GM23338 (cell line): ENCODE results near the gene SV2A. TPM values are rescaled to one million over a fixed set of nuclear protein-coding genes. Genes with fewer than 3 reads are reported as not detected.

Experiments
- ATAC-seq: fragments of 200-7000 bp; cut with Tn5 transposase; 3 replicates; pipeline ENCODE4 v1.9.1; 2020
- DNase-seq: peaks from one replicate; pipeline ENCODE4 v3.0.0-alpha.2; 2015; ENCODE audit warnings: low spot score
- H2AFZ ChIP-seq: fragments of 200-600 bp; sonication (generic); 2 replicates; pipeline ENCODE4 v1.8.0; 2016; ENCODE audit warnings: antibody characterized with exemption, mild to moderate bottlenecking, moderate library complexity
- H3F3A ChIP-seq: fragments of 200-600 bp; sonication (generic); replicated peaks from 2 replicates; pipeline ENCODE4 v1.8.0; 2017; ENCODE audit warnings: antibody characterized with exemption, mixed run types, low read depth
- H3K27ac ChIP-seq: fragments of 200-600 bp; sonication (generic); 2 replicates; pipeline ENCODE4 v1.6.1; 2016; ENCODE audit warnings: low read depth
- H3K27me3 ChIP-seq: fragments of 200-600 bp; sonication (generic); 2 replicates; pipeline ENCODE4 v1.8.0; 2016; ENCODE audit warnings: mild to moderate bottlenecking, mixed run types, moderate library complexity; ENCODE audit not compliant: insufficient read depth
- H3K36me3 ChIP-seq: fragments of 200-600 bp; sonication (generic); 2 replicates; pipeline ENCODE4 v1.8.0; 2016; ENCODE audit warnings: mild to moderate bottlenecking; ENCODE audit not compliant: insufficient read depth
- H3K4me1 ChIP-seq: fragments of 200-600 bp; sonication (generic); 2 replicates; pipeline ENCODE4 v1.8.0; 2016; ENCODE audit warnings: mild to moderate bottlenecking, moderate library complexity; ENCODE audit not compliant: insufficient read depth
- H3K4me2 ChIP-seq: fragments of 200-600 bp; sonication (generic); 2 replicates; pipeline ENCODE4 v1.7.1; 2017; ENCODE audit warnings: mixed run types
- H3K4me3 ChIP-seq: fragments of 200-600 bp; sonication (generic); 2 replicates; pipeline ENCODE4 v1.6.1; 2016; ENCODE audit warnings: mixed run types
- H3K79me2 ChIP-seq: fragments of 200-600 bp; sonication (generic); replicated peaks from 2 replicates; pipeline ENCODE4 v1.8.0; 2017; ENCODE audit warnings: mild to moderate bottlenecking; ENCODE audit not compliant: insufficient read depth
- H3K9me2 ChIP-seq: fragments of 200-600 bp; sonication (generic); 2 replicates; pipeline ENCODE4 v1.8.0; 2017; ENCODE audit not compliant: insufficient read depth
- H4K20me1 ChIP-seq: fragments of 200-600 bp; sonication (generic); replicated peaks from 2 replicates; pipeline ENCODE4 v1.8.0; 2017; ENCODE audit warnings: mild to moderate bottlenecking; ENCODE audit not compliant: insufficient read depth
- H3K27ac Mint-ChIP-seq: 2 replicates; pipeline ENCODE4 v1.8.0; 2020; ENCODE audit warnings: inconsistent platforms, mild to moderate bottlenecking, moderate library complexity, mixed read lengths
- H3K27me3 Mint-ChIP-seq: 3 replicates; pipeline ENCODE4 v1.8.0; 2022; ENCODE audit warnings: low read depth, mild to moderate bottlenecking, moderate library complexity, mixed read lengths, inconsistent platforms; ENCODE audit not compliant: insufficient read depth, poor library complexity
- H3K36me3 Mint-ChIP-seq: 3 replicates; pipeline ENCODE4 v1.8.0; 2021; ENCODE audit warnings: low read depth, mild to moderate bottlenecking, inconsistent platforms, moderate library complexity, mixed read lengths
- H3K4me1 Mint-ChIP-seq: 3 replicates; pipeline ENCODE4 v1.8.0; 2020; ENCODE audit warnings: mild to moderate bottlenecking, inconsistent platforms, mixed read lengths
- H3K4me3 Mint-ChIP-seq: 3 replicates; pipeline ENCODE4 v1.8.0; 2021; ENCODE audit warnings: moderate library complexity, mild to moderate bottlenecking, inconsistent platforms, mixed read lengths
- H3K9me3 Mint-ChIP-seq: 3 replicates; pipeline ENCODE4 v1.8.0; 2020; ENCODE audit warnings: moderate library complexity, mild to moderate bottlenecking, inconsistent platforms, mixed read lengths
- CREB1 ChIP-seq: fragments of 250-450 bp; sonication (Bioruptor Pico); IDR thresholded peaks from 2 replicates; pipeline ENCODE4 v1.5.0; 2020; ENCODE audit warnings: low read depth, mild to moderate bottlenecking, moderate library complexity
- CTCF ChIP-seq, 2 experiments: fragments of 200-600 bp in 1 of 2; sonication (generic) in 1 of 2; conservative IDR thresholded peaks; 2 replicates each; pipeline versions ENCODE4 v1.5.1 to v1.6.1; 2016 to 2017; ENCODE audit warnings: antibody characterized with exemption in 2 of 2, low read depth in 2 of 2, mild to moderate bottlenecking in 2 of 2, moderate library complexity in 1 of 2
- ETS1 ChIP-seq: IDR thresholded peaks from 2 replicates; pipeline ENCODE4 v1.6.1; 2016; ENCODE audit warnings: antibody characterized with exemption
- EZH2 ChIP-seq: fragments of 200-600 bp; sonication (generic); IDR thresholded peaks from one replicate; pipeline ENCODE4 v1.8.0; 2017; ENCODE audit warnings: antibody characterized with exemption, mild to moderate bottlenecking, low read depth; ENCODE audit not compliant: unreplicated experiment
- EZH2phosphoT487 ChIP-seq: fragments of 200-600 bp; sonication (generic); IDR thresholded peaks from one replicate; pipeline ENCODE4 v1.8.1; 2018; ENCODE audit warnings: antibody characterized with exemption; ENCODE audit not compliant: unreplicated experiment
- JUNB ChIP-seq: IDR thresholded peaks from one replicate; pipeline ENCODE4 v1.6.1; 2016; ENCODE audit warnings: antibody characterized with exemption; ENCODE audit not compliant: unreplicated experiment
- NANOG ChIP-seq: IDR thresholded peaks from 2 replicates; pipeline ENCODE4 v1.6.1; 2016; ENCODE audit warnings: antibody characterized with exemption, borderline replicate concordance
- POLR2AphosphoS5 ChIP-seq: IDR thresholded peaks from 2 replicates; pipeline ENCODE4 v1.6.1; 2016; ENCODE audit warnings: antibody characterized with exemption, low read depth
- REST ChIP-seq: IDR thresholded peaks from one replicate; pipeline ENCODE4 v1.6.1; 2018; ENCODE audit warnings: antibody characterized with exemption; ENCODE audit not compliant: unreplicated experiment
- STAT1 ChIP-seq: IDR thresholded peaks from one replicate; pipeline ENCODE4 v1.6.1; 2016; ENCODE audit warnings: antibody characterized with exemption; ENCODE audit not compliant: unreplicated experiment
- ZNF114 ChIP-seq: fragments of 250-450 bp; sonication (Bioruptor Pico); IDR thresholded peaks from 2 replicates; pipeline ENCODE4 v1.5.0; 2020; ENCODE audit warnings: mild to moderate bottlenecking, moderate library complexity
- ZNF331 ChIP-seq: fragments of 250-450 bp; sonication (Bioruptor Pico); IDR thresholded peaks from 2 replicates; pipeline ENCODE4 v1.5.0; 2020; ENCODE audit warnings: low read depth, mild to moderate bottlenecking, moderate library complexity
- ZNF462 ChIP-seq: fragments of 250-450 bp; sonication (Bioruptor Pico); IDR thresholded peaks from 2 replicates; pipeline ENCODE4 v1.5.0; 2020; ENCODE audit warnings: mild to moderate bottlenecking, moderate library complexity
- polyA plus RNA-seq: library from polyadenylated mRNA; unstranded; fragments of >200 nt; fragmentation: Nextera tagmentation; extraction: Ambion mirVana; gene quantifications from 2 replicates; pipeline ENCODE4 v1.2.1, GENCODE V29; 2016
- total RNA-seq: library from RNA; depleted of rRNA; stranded (reverse); fragments of >200 nt; shearing (Covaris generic); gene quantifications from 2 replicates; pipeline ENCODE4 v1.2.3, GENCODE V29; 2014

The SV2A gene
- total and polyA plus RNA-seq, 2 experiments from 2014 or later, result 17.8 to 41.7 TPM

GRCh38 chr1:149927056-149927562, 9.5 kb upstream of the SV2A start:
- Histone ChIP-seq H3K4me1 (peaks cover 20% of the 10 kb centered on the region), H2AFZ (no peak overlapping the region), H3K79me2 (peaks cover 32% of the 10 kb centered on the region), H3K27me3 (no peaks in the 10 kb centered on the region), H3K27ac (peak overlapping the region; percentile 100), H3K9me2 (no peaks in the 10 kb centered on the region), H3K36me3 (peaks cover 40% of the 10 kb centered on the region), H3F3A (peaks cover 16% of the 10 kb centered on the region), H3K4me3 (peak overlapping the region; percentile 75), H3K4me2 (peak overlapping the region; percentile 88), H4K20me1 (peaks cover 12% of the 10 kb centered on the region)
- H3K4me1 Mint-ChIP-seq, result peaks cover 16% of the 10 kb centered on the region
- no peaks in the 10 kb centered on the region for H3K9me3 Mint-ChIP-seq
- peaks cover 5% of the 10 kb centered on the region for H3K27me3 Mint-ChIP-seq
- no peak for DNase-seq
- peak overlapping the region; percentile 98 for H3K4me3 Mint-ChIP-seq
- H3K27ac Mint-ChIP-seq, result peak overlapping the region; percentile 95
- no peak for TF ChIP-seq ETS1
- TF ChIP-seq EZH2, result no peak
- TF ChIP-seq REST, result no peak
- no peak for TF ChIP-seq ZNF462 (CRISPR knock-in tag)
- TF ChIP-seq ZNF114 (CRISPR knock-in tag), result no peak
- TF ChIP-seq ZNF331 (CRISPR knock-in tag), result no peak
- no peak for TF ChIP-seq NANOG
- TF ChIP-seq JUNB, result no peak
- TF ChIP-seq CTCF (conservative IDR thresholded peaks at IDR 0.05; ENCODE audit: low read depth in 2 of 2), result no peak
- no peak for TF ChIP-seq STAT1
- TF ChIP-seq CREB1 (CRISPR knock-in tag), result no peak
- no peak for TF ChIP-seq EZH2phosphoT487
- TF ChIP-seq POLR2AphosphoS5, result no peak
- H3K36me3 Mint-ChIP-seq, result peaks cover 48% of the 10 kb centered on the region
- ATAC-seq, result no peak
